Central memory CD4-positive, alpha-beta T cell (primary cell): ENCODE data around the gene NAA10.

Experiments used
- DNase-seq: peaks from one replicate; pipeline ENCODE4 v3.0.0; 2022

Gene NAA10

DNA sequence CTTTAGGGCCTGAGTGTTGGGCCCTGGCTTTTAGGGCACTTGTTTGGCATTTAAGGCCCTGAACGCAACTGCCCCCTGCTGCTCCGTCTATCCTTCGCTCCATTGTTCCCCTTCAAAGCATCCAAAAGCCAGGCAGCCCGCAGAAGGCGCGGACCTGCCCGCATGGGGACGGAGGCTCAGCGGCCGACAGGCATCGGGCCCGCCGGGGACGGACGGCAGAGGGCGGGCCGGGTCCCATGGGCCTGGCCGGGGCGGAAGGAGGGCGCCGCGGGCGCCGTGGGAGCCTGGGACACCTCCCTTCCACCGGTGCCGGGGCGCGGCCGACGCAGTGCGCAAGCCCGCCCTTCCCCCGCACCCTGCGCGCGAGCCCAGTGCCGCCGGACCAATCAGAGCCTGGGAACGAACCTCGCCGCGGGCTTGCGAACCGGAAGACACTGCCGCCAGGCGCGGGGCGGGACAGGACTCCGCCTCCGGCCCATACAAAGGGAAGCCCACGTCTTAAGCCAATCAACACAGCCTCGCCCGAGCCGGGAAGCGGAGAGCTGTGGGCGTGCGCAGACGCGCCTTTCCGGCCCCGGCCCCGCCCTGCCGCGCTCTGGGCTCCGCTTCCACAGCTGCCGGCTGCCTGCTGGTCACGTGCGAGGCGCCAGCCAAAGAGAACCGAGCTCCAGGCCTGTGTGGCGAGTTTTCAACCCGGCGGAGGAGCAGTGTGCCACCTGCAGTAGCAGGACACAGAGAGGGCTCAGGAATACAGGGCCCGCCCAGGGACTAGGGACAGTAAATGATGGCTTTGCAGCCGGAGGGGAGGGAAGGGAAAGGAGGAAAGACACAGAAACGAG, 6.7 kb downstream of the NAA10 start:
- peak; percentile 97 for DNase-seq

- DNase-seq, result no peak
Observed at GRCh38 chrX:153927672-153927921, 7.2 kb downstream of the NAA10 start.

- DNase-seq, result peak; percentile 88
Observed at GRCh38 chrX:153926858-153927671, 7.8 kb downstream of the NAA10 start.

DNA sequence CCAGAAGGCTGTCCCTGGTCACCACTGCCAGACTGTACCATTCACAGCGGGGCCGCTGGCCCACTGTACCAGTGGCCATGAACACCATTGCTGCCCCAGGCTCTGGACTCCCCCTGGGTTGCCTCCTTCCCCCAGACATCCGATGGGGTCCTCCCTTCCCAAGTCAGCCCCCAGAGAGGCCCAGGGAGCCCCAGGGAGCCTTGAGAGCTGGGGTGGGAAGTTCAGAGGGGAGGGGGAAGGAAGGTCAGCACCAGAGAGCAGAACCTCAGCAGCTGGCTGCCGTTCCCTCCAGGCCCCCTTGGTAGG, 8.3 kb downstream of the NAA10 start:
- no peak for DNase-seq

- peak; percentile 40 for DNase-seq
Observed at GRCh38 chrX:153925739-153926551, 8.9 kb downstream of the NAA10 start, which contains the start of gene ARHGAP4. ARHGAP4 (minus strand) TSS chrX:153926264; CDS start chrX:153926202, 62 bp downstream.

DNA sequence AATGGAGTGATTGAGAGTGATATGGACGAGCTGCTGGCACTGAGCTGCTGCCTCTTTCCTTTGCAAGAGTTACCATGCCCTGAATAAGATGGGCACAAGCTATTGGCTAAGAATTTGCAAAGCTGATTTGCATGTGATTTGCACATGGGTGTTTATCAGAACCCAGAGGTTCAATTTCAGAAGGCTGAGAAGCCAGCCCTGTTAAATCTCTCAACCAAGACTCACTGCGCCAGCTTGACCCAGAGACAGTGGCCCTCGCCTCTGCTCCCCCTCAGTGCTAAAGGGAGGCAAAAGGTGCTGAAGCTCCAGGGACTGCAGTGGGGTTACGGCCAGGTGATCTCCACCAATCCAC, 9.5 kb downstream of the NAA10 start:
- no peak for DNase-seq

- DNase-seq, result peak; percentile 47
Observed at GRCh38 chrX:153924149-153924861, 10.5 kb downstream of the NAA10 start.

DNA sequence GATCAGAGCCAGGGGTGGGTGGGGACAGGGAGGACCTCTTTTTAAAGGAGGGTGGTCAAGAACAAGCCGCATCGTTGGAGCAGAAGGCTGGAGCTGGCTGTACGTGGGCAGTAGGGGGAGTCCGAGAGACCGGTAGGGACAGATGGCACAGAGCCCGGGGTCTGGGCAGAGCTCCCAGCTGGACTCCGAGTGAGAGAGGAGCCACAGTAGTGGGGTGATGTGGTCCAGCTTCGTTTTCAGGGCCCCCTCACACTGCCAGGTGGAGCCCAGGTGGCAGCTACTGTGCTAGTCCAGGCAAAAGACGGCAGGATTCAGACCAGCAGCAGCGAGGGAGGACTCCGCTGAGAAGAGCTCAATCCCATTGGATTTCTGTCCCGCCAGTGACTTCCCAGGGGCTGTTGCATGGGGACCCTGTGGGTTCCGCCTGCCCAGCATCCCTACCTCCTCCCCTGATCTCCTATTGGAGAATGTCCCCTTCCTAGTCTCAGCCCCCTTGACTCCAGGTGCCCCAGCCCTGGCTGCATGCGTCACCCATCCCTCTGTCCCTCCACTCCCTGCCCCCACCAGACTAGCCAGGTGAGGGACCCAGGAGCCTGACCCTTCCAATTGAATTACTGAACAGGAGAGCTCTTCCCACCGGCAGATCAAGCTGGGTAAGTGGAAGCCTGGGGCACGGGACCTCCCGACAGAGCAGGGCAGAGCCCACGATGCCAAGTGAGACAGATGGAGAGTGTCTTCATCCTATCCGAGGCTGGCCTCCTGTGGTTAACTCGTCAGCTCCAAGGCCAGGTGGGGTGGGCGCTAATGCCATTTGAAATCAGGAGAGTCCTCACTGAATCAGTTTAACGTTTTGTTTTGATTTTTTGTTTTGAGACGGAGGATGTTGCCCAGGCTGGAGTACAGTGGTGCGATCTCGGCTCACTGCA, 11.6 kb downstream of the NAA10 start:
- no peak for DNase-seq

DNA sequence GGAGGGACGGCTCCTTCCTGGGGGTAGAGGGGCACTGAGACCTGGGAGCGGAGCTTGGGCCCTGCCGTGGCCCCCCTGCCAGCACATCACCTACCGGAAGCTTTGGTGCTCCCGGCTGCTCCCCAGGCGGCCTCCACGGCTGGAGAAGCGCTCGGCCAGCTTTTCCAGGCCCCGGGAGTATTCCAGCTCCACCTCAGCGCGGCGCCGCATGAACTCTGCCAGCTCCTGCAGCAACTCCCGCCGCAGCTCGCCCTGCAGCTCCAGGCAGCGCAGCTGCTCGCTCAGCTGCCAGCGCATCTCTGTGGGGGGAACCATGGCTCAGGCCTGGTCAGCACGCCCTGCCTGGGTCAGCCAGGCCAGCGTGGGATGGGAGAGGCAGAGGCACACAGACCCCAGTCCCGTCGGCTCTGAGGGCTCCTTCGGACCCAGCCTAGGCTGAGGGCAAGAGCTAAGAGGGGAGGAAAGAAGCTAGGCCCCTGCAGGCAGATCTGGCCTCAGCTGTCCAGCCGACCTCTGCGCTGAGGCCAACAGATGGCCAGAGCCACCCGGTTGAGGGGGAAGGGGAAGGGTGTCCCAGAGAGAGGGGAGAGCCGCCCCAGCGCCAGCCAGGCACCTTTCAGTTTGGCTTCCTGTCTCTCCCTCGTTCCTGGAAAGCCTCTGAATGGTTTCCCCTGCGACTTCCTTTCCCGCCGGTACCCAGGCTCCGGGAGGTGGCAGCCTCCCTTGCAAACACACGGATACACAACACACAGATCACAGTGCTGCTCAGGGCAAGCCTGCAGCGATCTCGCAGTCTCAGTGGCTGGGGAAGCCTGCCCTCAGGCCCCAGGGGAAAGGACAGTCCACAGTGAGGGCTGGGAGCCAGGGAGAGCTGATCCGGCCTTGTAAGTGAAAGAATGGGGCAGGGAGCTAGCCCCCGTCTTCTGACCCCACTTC, 13.1 kb downstream of the NAA10 start:
- DNase-seq, result no peak

GRCh38 chrX:153921070-153921469, 13.8 kb downstream of the NAA10 start:
- no peak for DNase-seq

DNA sequence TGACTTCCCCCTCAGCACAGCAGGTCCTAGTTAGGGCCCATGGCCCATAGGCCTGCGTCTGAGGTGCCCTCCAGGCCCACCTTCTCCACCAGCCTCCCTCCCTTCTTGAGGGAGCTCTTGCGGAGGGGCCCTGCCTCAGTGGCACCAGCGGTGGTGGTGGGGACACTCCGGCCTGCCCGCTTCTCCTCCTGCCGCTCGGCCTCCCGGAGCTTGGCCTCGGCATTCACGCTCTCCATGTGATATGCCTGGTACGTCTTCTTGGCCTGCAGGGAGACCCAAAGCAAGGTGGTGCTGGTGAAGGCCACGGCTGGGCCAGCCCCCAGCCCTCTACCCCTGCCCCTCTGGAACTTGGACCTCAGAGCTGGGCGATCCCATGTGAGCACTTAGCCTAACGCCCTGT, 14.3 kb downstream of the NAA10 start:
- DNase-seq, result no peak

GRCh38 chrX:153919281-153919680, 15.6 kb downstream of the NAA10 start:
- no peak for DNase-seq

- DNase-seq, result no peak
Observed at GRCh38 chrX:153917869-153918268, 17.0 kb downstream of the NAA10 start.

DNA sequence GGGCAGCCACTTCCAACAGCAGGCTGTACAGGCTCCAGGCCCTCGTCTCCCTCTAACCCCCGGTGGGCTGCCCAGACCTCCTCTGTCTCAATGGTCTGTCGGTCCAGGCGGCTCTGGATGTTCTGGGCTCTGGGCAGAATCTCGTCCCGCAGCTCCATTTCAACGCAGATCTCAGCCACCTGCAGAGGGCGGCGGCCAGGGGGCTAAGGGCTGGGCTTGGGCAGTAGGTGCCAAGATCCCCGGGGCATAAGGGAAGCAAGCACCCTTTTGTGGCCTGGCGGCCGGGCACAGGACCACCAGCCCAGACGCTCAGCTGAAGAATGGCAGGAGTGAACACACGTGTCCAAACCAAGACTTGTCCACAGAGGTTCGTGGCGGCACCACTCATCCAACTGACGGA, 21.1 kb downstream of the NAA10 start:
- no peak for DNase-seq

GRCh38 chrX:153913211-153913610, 21.6 kb downstream of the NAA10 start:
- DNase-seq, result no peak

DNA sequence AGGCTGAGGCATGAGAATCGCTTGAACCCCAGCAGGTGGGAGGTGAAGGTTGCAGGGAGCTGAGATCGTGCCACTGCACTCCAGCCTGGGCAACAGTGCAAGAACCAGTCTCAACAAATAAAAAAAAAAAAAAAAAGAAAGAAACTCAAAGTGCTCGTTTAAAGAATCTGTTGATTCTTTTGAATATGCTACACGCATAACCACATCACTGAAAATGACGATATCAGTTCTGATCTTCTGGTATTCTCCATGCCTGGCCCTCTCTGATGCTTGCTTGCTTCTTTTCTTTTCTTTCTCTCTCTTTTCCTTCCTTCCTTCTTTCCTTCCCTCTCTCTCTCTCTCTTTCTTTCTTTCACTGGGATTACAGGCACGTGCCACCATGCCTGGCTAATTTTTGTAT, 23.0 kb downstream of the NAA10 start:
- DNase-seq, result no peak

- no peak for DNase-seq
Observed at GRCh38 chrX:153910446-153910845, 24.4 kb downstream of the NAA10 start.

- no peak for DNase-seq
Observed at GRCh38 chrX:153909980-153910360, 24.9 kb downstream of the NAA10 start.

DNA sequence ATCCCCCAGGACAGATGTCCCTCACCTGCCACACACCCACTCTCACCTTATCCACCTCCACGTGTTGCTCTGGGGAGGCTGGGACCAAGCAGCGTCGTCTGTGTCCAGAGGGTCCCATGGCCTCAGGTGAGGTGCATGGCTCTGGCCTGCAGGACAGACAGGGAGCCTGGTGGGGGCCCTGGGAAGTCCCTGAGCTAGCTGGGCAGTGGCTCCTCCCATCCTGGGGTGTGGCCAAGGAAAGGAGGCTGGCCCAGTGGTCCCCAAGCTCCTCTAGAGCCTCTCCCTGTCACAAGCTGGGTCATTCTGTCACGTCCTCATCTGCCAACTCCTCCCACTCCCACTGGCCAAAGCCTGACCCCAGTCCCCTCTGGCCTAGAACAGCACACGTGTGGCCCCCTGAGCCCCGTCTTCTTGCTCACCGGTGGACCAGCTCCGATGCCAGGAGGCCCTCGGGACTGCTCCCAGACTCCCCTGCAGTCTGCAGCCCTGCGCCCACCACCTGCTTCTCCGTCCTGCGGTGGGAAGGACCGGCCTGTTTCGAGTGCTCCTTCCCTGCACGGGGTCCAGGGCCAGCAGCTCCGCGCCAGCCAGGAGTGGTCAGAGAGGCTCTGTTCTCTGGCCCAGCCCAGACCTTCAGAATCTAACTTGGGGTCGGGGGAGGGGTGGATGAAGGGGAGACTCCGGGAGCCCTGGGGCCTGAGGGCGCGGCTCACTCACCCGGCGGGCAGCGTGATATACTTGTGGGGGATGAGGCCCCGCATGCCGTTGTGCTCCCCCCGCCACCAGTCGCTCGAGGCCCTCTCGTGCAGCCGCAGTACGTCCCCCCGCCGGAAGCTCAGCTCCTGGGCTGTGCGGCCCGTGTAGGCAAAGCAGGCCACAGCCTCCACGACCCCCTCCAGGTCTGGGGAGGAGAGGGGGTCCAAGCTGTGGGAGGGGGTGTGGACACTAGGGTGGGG, 25.5 kb downstream of the NAA10 start:
- DNase-seq, result no peak
